GM23338 (cell line): ENCODE data around the gene ODF2L.

Experiments
- CTCF ChIP-seq, 2 experiments: fragments of 200-600 bp in 1 of 2; sonication (generic) in 1 of 2; conservative IDR thresholded peaks; 2 replicates each; pipeline versions ENCODE4 v1.5.1 to v1.6.1; 2016 to 2017; ENCODE audit warnings: antibody characterized with exemption in 2 of 2, low read depth in 2 of 2, mild to moderate bottlenecking in 2 of 2, moderate library complexity in 1 of 2
- EZH2 ChIP-seq: fragments of 200-600 bp; sonication (generic); IDR thresholded peaks from one replicate; pipeline ENCODE4 v1.8.0; 2017; ENCODE audit warnings: antibody characterized with exemption, mild to moderate bottlenecking, low read depth; ENCODE audit not compliant: unreplicated experiment
- POLR2AphosphoS5 ChIP-seq: IDR thresholded peaks from 2 replicates; pipeline ENCODE4 v1.6.1; 2016; ENCODE audit warnings: antibody characterized with exemption, low read depth
- ZNF331 ChIP-seq: fragments of 250-450 bp; sonication (Bioruptor Pico); IDR thresholded peaks from 2 replicates; pipeline ENCODE4 v1.5.0; 2020; ENCODE audit warnings: low read depth, mild to moderate bottlenecking, moderate library complexity
- TF ChIP-seq, protein P1 (sequence below): IDR thresholded peaks from 2 replicates; pipeline ENCODE4 v1.6.1; 2016; ENCODE audit warnings: antibody characterized with exemption
- TF ChIP-seq, protein P2 (sequence below): IDR thresholded peaks from one replicate; pipeline ENCODE4 v1.6.1; 2018; ENCODE audit warnings: antibody characterized with exemption; ENCODE audit not compliant: unreplicated experiment

DNA sequence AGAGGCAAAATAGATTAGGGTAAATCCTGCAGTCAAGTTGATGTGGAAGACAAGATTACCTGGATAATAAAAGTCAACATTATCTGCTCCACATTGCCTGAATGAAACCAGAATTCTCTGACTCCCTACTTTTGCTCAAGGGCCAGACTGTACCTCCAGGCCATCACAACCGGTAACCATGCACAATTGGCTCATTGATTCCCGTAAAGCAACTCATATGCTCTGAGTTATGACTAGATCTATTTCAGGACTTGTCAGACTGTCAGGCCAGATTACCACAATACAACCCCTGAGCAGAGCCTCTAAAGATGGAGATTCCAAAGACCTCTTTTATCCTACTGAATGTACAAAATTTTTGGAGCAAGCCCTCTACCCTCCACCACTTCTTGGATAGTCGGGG is 90.4 kb downstream of the ODF2L start:
- TF ChIP-seq EZH2, result no peak
- no peak for TF ChIP-seq CTCF (conservative IDR thresholded peaks at IDR 0.05; ENCODE audit: low read depth in 2 of 2)
- no peak for TF ChIP-seq POLR2AphosphoS5
- TF ChIP-seq, protein P1, sequence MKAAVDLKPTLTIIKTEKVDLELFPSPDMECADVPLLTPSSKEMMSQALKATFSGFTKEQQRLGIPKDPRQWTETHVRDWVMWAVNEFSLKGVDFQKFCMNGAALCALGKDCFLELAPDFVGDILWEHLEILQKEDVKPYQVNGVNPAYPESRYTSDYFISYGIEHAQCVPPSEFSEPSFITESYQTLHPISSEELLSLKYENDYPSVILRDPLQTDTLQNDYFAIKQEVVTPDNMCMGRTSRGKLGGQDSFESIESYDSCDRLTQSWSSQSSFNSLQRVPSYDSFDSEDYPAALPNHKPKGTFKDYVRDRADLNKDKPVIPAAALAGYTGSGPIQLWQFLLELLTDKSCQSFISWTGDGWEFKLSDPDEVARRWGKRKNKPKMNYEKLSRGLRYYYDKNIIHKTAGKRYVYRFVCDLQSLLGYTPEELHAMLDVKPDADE, result no peak
- TF ChIP-seq ZNF331 (CRISPR knock-in tag), result no peak
- TF ChIP-seq, protein P2, sequence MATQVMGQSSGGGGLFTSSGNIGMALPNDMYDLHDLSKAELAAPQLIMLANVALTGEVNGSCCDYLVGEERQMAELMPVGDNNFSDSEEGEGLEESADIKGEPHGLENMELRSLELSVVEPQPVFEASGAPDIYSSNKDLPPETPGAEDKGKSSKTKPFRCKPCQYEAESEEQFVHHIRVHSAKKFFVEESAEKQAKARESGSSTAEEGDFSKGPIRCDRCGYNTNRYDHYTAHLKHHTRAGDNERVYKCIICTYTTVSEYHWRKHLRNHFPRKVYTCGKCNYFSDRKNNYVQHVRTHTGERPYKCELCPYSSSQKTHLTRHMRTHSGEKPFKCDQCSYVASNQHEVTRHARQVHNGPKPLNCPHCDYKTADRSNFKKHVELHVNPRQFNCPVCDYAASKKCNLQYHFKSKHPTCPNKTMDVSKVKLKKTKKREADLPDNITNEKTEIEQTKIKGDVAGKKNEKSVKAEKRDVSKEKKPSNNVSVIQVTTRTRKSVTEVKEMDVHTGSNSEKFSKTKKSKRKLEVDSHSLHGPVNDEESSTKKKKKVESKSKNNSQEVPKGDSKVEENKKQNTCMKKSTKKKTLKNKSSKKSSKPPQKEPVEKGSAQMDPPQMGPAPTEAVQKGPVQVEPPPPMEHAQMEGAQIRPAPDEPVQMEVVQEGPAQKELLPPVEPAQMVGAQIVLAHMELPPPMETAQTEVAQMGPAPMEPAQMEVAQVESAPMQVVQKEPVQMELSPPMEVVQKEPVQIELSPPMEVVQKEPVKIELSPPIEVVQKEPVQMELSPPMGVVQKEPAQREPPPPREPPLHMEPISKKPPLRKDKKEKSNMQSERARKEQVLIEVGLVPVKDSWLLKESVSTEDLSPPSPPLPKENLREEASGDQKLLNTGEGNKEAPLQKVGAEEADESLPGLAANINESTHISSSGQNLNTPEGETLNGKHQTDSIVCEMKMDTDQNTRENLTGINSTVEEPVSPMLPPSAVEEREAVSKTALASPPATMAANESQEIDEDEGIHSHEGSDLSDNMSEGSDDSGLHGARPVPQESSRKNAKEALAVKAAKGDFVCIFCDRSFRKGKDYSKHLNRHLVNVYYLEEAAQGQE, result no peak
